Hepatocyte (in vitro differentiated cells): ENCODE measurements around the gene POLR3K. TPM values are rescaled to one million over a fixed set of nuclear protein-coding genes. Genes with fewer than 3 reads are reported as not detected.

ENCODE experiments used
- DNase-seq: peaks from one replicate; pipeline ENCODE4 v3.0.0-alpha.2; 2016; ENCODE audit warnings: low spot score
- H2AFZ ChIP-seq: fragments of 200-600 bp; sonication (generic); 2 replicates; pipeline ENCODE4 v1.6.0; 2016; ENCODE audit warnings: antibody characterized with exemption, mild to moderate bottlenecking
- H3K27ac ChIP-seq: fragments of 200-600 bp; sonication (generic); 2 replicates; pipeline ENCODE4 v1.5.1; 2016; ENCODE audit warnings: mild to moderate bottlenecking
- H3K27me3 ChIP-seq: fragments of 200-600 bp; sonication (generic); 2 replicates; pipeline ENCODE4 v1.6.1; 2016
- H3K36me3 ChIP-seq: fragments of 200-600 bp; sonication (generic); replicated peaks from 2 replicates; pipeline ENCODE4 v1.5.1; 2016; ENCODE audit warnings: low read depth; ENCODE audit not compliant: insufficient read depth
- H3K4me1 ChIP-seq: fragments of 200-600 bp; sonication (generic); 2 replicates; pipeline ENCODE4 v1.5.1; 2016; ENCODE audit warnings: mild to moderate bottlenecking, moderate library complexity; ENCODE audit not compliant: insufficient read depth
- H3K4me2 ChIP-seq: fragments of 200-600 bp; sonication (generic); 2 replicates; pipeline ENCODE4 v1.6.0; 2016
- H3K4me3 ChIP-seq: fragments of 200-600 bp; sonication (generic); 2 replicates; pipeline ENCODE4 v1.5.1; 2016; ENCODE audit warnings: mild to moderate bottlenecking
- H3K79me2 ChIP-seq: fragments of 200-600 bp; sonication (generic); 2 replicates; pipeline ENCODE4 v1.6.0; 2017; ENCODE audit warnings: mild to moderate bottlenecking
- H3K9me2 ChIP-seq: fragments of 200-600 bp; sonication (generic); replicated peaks from 2 replicates; pipeline ENCODE4 v1.6.0; 2017; ENCODE audit warnings: mild to moderate bottlenecking; ENCODE audit not compliant: insufficient read depth
- H3K9me3 ChIP-seq: fragments of 200-600 bp; sonication (generic); 2 replicates; pipeline ENCODE4 v1.5.1; 2016; ENCODE audit warnings: low read depth, mild to moderate bottlenecking
- H4K20me1 ChIP-seq: fragments of 200-600 bp; sonication (generic); 2 replicates; pipeline ENCODE4 v1.6.0; 2016; ENCODE audit warnings: mild to moderate bottlenecking; ENCODE audit not compliant: insufficient read depth, poor library complexity, severe bottlenecking
- EZH2 ChIP-seq: fragments of 200-600 bp; sonication (generic); IDR thresholded peaks from 2 replicates; pipeline ENCODE4 v1.6.1; 2016; ENCODE audit warnings: antibody characterized with exemption, mild to moderate bottlenecking, borderline replicate concordance
- EZH2phosphoT487 ChIP-seq: fragments of 200-600 bp; sonication (generic); IDR thresholded peaks from one replicate; pipeline ENCODE4 v1.6.1; 2018; ENCODE audit warnings: antibody characterized with exemption, mild to moderate bottlenecking, low read depth, moderate library complexity; ENCODE audit not compliant: unreplicated experiment, severe bottlenecking
- WGBS: methylation state at CpG from one replicate; pipeline ENCODE4 v1.1.6; 2016; ENCODE audit warnings: low lambda C conversion rate; ENCODE audit errors: missing lambda C conversion rate; 5-methylcytosine and 5-hydroxymethylcytosine counted together
- polyA plus RNA-seq: library from polyadenylated mRNA; unstranded; fragments of >200 nt; fragmentation: Nextera tagmentation; extraction: Ambion mirVana; gene quantifications from 2 replicates; pipeline ENCODE4 v1.2.1, GENCODE V29; 2016
- total RNA-seq: library from RNA; depleted of rRNA; stranded (reverse); fragments of >200 nt; gene quantifications from 2 replicates; pipeline ENCODE4 v1.2.3, GENCODE V29; 2014
- TF ChIP-seq, protein P1 (sequence below): fragments of 200-600 bp; sonication (generic); IDR thresholded peaks from 2 replicates; pipeline ENCODE4 v1.5.1; 2016; ENCODE audit warnings: antibody characterized with exemption, mild to moderate bottlenecking; ENCODE audit not compliant: poor library complexity

The POLR3K gene
- total and polyA plus RNA-seq, 2 experiments from 2014 or later, result 2.7 to 12.5 TPM

DNA sequence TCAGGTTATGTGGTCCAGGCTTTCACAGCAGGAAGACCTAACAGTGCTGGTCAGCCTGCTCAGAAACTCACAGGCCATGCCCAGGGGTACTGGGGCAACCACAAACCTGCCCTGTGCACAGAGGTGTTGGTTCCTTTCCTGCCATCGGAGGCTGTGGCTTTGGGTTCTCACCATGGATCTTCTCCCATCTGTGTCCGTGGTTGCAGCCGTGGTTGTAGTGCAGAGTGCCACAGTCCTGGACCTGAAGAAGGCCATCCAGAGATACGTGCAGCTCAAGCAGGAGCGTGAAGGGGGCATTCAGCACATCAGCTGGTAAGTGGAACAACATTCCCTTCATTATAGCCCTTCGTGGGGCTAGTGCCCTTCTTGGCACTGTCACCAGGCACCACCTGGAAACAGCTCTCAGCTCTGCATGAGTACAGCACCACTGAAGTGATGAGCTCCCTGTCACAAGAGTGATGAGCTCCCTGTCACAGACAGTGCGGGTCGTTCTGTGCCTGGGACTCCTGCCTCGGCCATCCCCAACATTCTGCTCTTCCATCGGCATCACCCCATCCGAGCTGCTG, 2.2 kb upstream of the POLR3K start:
- DNase-seq, result no peak
- Histone ChIP-seq H3K4me2 (no peak overlapping the region), H4K20me1 (no peaks in the 10 kb centered on the region), H3K27ac (no peak overlapping the region), H2AFZ (no peak overlapping the region), H3K79me2 (peaks cover 23% of the 10 kb centered on the region), H3K9me3 (no peaks in the 10 kb centered on the region), H3K4me1 (peaks cover 2% of the 10 kb centered on the region), H3K27me3 (no peaks in the 10 kb centered on the region), H3K9me2 (no peaks in the 10 kb centered on the region), H3K4me3 (no peak overlapping the region), H3K36me3 (no peaks in the 10 kb centered on the region)
- WGBS, result 97% methylated on average over 11 of the region's 11 CpGs
- no peak for TF ChIP-seq EZH2
- no peak for TF ChIP-seq EZH2phosphoT487
- TF ChIP-seq, protein P1, sequence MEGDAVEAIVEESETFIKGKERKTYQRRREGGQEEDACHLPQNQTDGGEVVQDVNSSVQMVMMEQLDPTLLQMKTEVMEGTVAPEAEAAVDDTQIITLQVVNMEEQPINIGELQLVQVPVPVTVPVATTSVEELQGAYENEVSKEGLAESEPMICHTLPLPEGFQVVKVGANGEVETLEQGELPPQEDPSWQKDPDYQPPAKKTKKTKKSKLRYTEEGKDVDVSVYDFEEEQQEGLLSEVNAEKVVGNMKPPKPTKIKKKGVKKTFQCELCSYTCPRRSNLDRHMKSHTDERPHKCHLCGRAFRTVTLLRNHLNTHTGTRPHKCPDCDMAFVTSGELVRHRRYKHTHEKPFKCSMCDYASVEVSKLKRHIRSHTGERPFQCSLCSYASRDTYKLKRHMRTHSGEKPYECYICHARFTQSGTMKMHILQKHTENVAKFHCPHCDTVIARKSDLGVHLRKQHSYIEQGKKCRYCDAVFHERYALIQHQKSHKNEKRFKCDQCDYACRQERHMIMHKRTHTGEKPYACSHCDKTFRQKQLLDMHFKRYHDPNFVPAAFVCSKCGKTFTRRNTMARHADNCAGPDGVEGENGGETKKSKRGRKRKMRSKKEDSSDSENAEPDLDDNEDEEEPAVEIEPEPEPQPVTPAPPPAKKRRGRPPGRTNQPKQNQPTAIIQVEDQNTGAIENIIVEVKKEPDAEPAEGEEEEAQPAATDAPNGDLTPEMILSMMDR, result no peak

DNA sequence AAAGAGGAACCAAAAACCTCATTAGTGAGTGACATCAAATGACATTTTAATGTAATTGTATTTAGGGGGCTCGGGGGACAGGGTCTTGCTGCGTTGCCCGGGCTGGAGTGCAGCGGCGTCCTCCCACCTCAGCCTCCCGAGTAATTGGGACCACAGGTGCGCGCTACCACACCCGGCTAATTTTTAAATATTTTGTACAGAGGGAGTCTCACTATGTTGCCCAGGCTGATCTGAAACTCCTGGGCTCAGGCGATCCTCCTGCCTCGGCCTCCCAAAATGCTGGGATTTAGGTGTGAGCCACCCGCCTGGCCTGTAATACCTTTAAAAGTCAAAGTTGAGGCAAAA, 801 bp upstream of the POLR3K start:
- Histone ChIP-seq H3K27me3 (no peaks in the 10 kb centered on the region), H3K79me2 (peaks cover 24% of the 10 kb centered on the region), H3K9me2 (no peaks in the 10 kb centered on the region), H3K4me2 (peak overlapping the region; percentile 89), H4K20me1 (no peaks in the 10 kb centered on the region), H3K4me1 (peaks cover 2% of the 10 kb centered on the region), H3K9me3 (no peaks in the 10 kb centered on the region), H3K4me3 (peak overlapping the region; percentile 84), H2AFZ (peak overlapping the region; percentile 89), H3K36me3 (no peaks in the 10 kb centered on the region), H3K27ac (no peak overlapping the region)
- WGBS, result 67% methylated on average over 12 of the region's 12 CpGs
- TF ChIP-seq EZH2 (no peak), EZH2phosphoT487 (no peak)
- TF ChIP-seq, protein P1, result no peak
- no peak for DNase-seq

DNA sequence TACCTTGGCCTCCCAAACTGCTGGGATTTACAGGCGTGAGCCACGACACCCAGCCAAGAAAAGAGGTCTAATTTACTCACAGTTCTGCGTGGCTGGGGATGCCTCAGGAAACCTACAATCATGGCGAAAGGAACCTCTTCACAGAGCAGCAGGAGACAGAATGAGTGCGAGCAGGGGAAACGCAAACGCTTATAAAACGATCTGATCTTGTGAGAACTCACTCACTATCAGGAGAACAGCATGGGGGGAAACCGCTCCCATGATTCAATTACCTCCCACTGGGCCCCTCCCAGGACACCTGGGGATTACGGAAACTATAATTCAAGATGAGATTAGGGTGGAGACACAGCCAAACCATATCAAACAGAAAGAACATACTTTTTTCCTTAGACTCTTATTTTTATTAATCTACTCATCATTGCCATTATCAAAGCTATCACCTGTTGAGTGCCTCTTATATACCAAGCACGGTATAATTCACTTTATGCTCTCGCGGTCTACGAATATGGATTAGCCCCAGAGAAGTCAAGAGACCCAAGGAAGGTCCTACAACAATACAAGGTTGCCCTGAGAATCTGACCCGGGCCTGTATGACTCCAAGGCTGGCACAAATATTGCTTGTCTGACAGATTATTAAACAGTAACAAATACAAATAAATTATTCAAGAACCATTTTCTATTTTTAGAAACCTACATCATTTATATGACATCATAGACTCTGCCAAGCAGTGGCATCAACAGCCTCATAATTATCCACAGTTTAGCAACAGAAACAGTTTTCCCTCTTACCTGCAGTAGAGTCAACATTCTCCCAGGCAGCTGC, 2.4 kb downstream of the POLR3K start:
- H2AFZ ChIP-seq, result no peak overlapping the region
- H3K9me2 ChIP-seq, result no peaks in the 10 kb centered on the region
- no peaks in the 10 kb centered on the region for H4K20me1 ChIP-seq
- H3K36me3 ChIP-seq, result no peaks in the 10 kb centered on the region
- H3K4me2 ChIP-seq, result no peak overlapping the region
- H3K4me1 ChIP-seq, result peaks cover 2% of the 10 kb centered on the region
- no peak for TF ChIP-seq EZH2
- TF ChIP-seq, protein P1, result no peak
- TF ChIP-seq EZH2phosphoT487, result no peak
- 88% methylated on average over 15 of the region's 15 CpGs for WGBS
- no peak overlapping the region for H3K27ac ChIP-seq
- no peaks in the 10 kb centered on the region for H3K9me3 ChIP-seq
- peaks cover 24% of the 10 kb centered on the region for H3K79me2 ChIP-seq
- H3K4me3 ChIP-seq, result no peak overlapping the region
- no peak for DNase-seq
- H3K27me3 ChIP-seq, result no peaks in the 10 kb centered on the region
